Sciatic nerve (tissue), 2 donors: Measurements from ENCODE around the gene LRMDA. TPM values are rescaled to one million over a fixed set of nuclear protein-coding genes. Genes with fewer than 3 reads are reported as not detected.

Source experiments
- ATAC-seq: fragments of 200-7000 bp; cut with Tn5 transposase; one replicate; pipeline ENCODE4 v1.9.1; 2020; ENCODE audit warnings: mild to moderate bottlenecking, moderate library complexity
- DNase-seq: peaks from one replicate; pipeline ENCODE4 v3.0.0-alpha.2; 2020; ENCODE audit warnings: low spot score
- intact Hi-C: fragments of 100-400 bp; cut with DNase I; formaldehyde crosslinking; loops from one replicate; pipeline ENCODE4 v1.14.2; 2022
- total RNA-seq: library from RNA; stranded (reverse); fragmentation: NEBNext Ultra II Directional; extraction: Animal tissue kit (Norgen Biotek cat#: 25700); gene quantifications from one replicate; pipeline ENCODE4 v1.2.1, GENCODE V29; 2021
- donor health status: DM: no; HTN: no; CAD: no.
- donor health status: DM: no; HTN: no; CAD: no.

Gene LRMDA
- total RNA-seq, 1 donor from 2014 or later: 16.6 TPM

- DNase-seq (no peak), ATAC-seq (peak; percentile 83)
- intact Hi-C loops: no loop called here
These were observed 880.6 kb downstream of the LRMDA start for GRCh38 chr10:76311752-76312636.

- DNase-seq (no peak), ATAC-seq (no peak)
- intact Hi-C loops: no loop called here
These were observed 883.8 kb downstream of the LRMDA start for GRCh38 chr10:76315240-76315639.

- DNase-seq (no peak), ATAC-seq (no peak)
- intact Hi-C loops: no loop called here
These were observed 884.8 kb downstream of the LRMDA start for GRCh38 chr10:76316234-76316633.

- intact Hi-C loops: no loop called here
- no peak for ATAC-seq
- no peak for DNase-seq
These were observed 885.7 kb downstream of the LRMDA start for GRCh38 chr10:76317078-76317477.

GRCh38 chr10:76318211-76318610 lies 886.8 kb downstream of the LRMDA start:
- no peak for DNase-seq
- intact Hi-C loops: no loop called here
- no peak for ATAC-seq

GRCh38 chr10:76319661-76320060 lies 888.2 kb downstream of the LRMDA start:
- no peak for ATAC-seq
- intact Hi-C loops: no loop called here
- no peak for DNase-seq

- intact Hi-C loops: no loop called here
- peak; percentile 52 for ATAC-seq
- no peak for DNase-seq
These were observed 892.9 kb downstream of the LRMDA start for GRCh38 chr10:76324283-76324682.

GRCh38 chr10:76327441-76327840 lies 896.0 kb downstream of the LRMDA start:
- DNase-seq: no peak
- no peak for ATAC-seq
- intact Hi-C loops: no loop called here

- ATAC-seq (no peak), DNase-seq (no peak)
- intact Hi-C loops: no loop called here
These were observed 896.9 kb downstream of the LRMDA start for GRCh38 chr10:76328348-76328747.

- intact Hi-C loops: no loop called here
- DNase-seq (no peak), ATAC-seq (no peak)
These were observed 898.6 kb downstream of the LRMDA start for GRCh38 chr10:76329891-76330575.

- intact Hi-C loops: no loop called here
- no peak for ATAC-seq
- no peak for DNase-seq
These were observed 900.3 kb downstream of the LRMDA start for GRCh38 chr10:76331742-76332141.

- ATAC-seq (no peak), DNase-seq (no peak)
- intact Hi-C loops: no loop called here
These were observed 901.9 kb downstream of the LRMDA start for GRCh38 chr10:76333326-76333725.

GRCh38 chr10:76333796-76334195 lies 902.4 kb downstream of the LRMDA start:
- ATAC-seq (no peak), DNase-seq (no peak)
- intact Hi-C loops: no loop called here

GRCh38 chr10:76334255-76334654 lies 902.8 kb downstream of the LRMDA start:
- ATAC-seq: no peak
- intact Hi-C loops: no loop called here
- no peak for DNase-seq

GRCh38 chr10:76336213-76336963 lies 905.0 kb downstream of the LRMDA start:
- ATAC-seq: peak; percentile 63
- no peak for DNase-seq
- intact Hi-C loops: no loop called here

- DNase-seq (no peak), ATAC-seq (no peak)
- intact Hi-C loops: no loop called here
These were observed 906.2 kb downstream of the LRMDA start for GRCh38 chr10:76337641-76338040.

GRCh38 chr10:76338187-76338586 lies 906.8 kb downstream of the LRMDA start:
- ATAC-seq: no peak
- intact Hi-C loops: no loop called here

GRCh38 chr10:76341740-76342139 lies 910.3 kb downstream of the LRMDA start:
- DNase-seq (no peak), ATAC-seq (no peak)
- intact Hi-C loops: no loop called here

More at GRCh38 chr10:76338187-76338586, 906.8 kb downstream of the LRMDA start:
- DNase-seq: no peak

- DNase-seq: no peak
- intact Hi-C loops: no loop called here
- ATAC-seq: no peak
These were observed 911.6 kb downstream of the LRMDA start for GRCh38 chr10:76342996-76343395.

- intact Hi-C loops: no loop called here
- DNase-seq (no peak), ATAC-seq (no peak)
These were observed 916.4 kb downstream of the LRMDA start for GRCh38 chr10:76347832-76348231.
